ENCODE data around the gene ABHD17A.
"Not testable (repeated sequence)": the region's sequence is repeated elsewhere in the genome, so short reads cannot be mapped to it uniquely, and the experiment has no call there.

Gene ABHD17A

DNA sequence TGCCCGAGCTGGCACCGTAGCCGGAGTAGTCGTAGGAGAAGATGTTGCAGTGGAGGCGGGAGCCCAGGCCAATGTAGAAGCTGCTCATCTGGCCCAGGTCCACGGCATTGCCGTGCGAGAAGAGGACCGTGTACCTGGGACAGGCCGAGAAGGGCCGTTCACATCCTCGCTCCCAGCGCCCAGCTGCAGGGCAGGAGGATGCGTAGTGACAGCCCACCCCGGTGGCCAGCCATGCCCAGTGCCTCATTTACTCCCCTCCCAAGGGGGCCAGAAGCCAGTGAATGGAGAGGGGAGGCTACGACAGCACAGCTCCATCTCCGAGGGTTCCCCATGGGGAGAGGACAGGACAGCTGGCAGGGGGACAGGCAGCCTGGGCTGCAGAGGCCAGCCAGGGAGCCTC, 5.3 kb downstream of the ABHD17A start:
- not testable (repeated sequence) for DNase-seq

DNA sequence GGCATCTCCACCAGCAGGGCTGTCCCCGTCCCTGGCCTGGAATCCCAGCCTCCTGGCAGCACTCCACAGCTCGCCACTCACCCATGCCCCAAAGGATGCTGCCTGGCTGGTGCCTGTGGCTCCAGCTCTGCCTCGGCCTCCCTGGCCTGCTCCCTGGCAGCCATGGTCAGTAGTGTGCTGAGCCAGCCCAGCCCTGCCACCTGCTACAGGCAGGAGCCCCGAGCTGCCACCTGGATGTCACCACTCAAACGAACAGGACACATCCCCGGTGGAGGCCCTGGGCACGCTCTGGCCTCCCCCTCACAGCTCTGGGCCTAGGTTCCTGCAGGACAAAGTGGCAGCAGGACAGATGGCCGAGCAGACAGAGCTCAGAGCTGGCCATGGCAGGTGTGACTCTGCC, 6.7 kb downstream of the ABHD17A start:
- DNase-seq: not testable (repeated sequence)

DNA sequence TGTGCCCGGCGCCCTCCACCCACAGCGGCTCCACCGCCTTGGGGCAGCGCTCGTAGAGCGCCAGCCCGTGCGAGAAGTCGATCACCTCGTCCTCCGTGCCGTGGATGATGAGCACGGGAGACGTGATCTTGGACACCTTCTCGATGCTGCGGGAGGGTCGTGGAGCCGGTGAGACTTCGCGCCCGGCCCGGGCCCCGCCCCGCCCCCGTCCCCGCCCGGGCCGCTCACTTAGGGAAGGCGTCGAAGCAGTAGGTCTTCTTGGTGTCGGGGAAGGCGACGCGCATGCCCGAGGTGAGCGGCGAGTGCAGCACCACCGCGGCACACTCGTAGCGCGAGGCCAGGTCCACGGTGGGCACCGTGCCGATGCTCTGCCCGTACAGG, 8.0 kb downstream of the ABHD17A start:
- DNase-seq: not testable (repeated sequence)

DNA sequence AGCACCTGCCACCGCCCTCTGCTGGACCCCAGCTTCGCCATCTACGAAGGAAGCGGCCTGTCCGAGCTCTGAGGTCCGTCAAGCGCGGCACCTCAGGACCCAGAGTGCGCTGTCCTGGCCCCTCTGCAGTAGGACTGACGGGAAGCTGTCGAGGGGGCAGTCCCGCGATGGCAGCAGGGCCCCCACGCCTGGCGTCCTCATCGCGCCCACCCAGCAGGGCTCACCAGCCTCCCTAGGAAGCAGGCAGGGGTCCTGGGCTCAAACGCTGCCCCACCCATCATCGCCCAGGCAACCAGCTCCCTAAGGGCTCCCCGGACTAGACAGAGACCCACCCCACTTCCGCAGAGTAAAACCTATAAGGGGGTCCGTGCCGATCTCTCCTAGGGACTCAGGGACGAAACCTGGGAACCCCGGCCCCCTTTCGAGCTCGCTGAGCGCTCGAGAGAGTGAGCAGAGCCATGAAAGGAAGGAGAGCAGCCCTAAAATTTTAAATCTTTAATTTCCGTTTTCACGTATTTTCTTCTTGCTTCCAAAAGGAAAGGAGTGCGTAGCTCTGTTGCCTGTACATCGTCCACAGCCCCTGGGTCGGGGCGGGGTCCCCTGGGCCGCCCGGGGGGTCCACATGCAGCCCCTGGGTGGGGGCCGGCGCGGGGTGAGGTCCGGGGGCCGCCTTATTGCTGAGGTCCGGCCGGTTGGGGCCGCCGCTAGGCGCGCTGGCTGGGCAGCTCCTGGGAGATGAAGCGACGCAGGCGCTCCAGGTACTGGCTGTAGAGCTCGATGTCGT, 8.6 kb downstream of the ABHD17A start:
- DNase-seq: not testable (repeated sequence)

DNA sequence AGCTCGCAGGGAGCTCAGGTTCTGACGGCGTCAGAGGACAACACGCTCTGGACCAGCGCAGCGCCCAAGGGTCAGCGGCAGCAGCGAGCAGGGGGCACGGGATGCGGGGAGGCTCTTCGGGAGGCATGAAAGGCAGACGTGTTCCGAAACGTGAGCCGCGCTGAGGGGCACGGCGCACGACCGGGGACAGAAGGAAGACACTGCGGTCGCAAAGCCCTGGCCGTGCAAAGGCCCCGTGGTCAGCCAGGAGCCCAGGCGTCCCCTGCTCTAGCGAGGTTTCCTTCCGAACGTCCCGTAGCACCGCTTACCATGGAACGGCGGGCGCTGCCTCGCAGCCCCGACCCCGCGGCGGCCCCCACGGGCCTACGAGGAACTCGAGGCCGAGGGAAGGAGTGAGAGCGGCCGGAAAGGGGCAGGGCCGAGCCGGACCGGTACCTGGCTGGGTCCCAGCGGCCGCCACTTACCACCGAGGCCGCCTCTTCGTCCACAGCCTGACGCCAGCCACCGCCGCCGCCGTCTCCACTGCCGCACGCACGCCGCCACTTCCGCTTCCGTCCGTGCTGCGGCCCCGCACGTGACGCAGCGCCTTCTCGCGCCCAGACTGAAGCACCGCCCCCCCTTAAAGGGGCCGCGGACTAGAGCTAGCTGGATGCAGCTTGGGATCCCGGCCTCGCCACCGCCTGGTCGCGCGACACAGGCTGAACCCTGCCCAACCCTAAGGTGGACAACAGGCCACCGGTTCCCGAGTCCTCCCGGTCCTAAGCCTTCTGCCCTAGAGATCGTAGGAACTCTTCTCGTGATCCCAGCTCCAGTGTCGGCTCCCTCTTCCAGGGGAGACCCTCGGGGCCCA, 9.4 kb downstream of the ABHD17A start:
- peak; percentile 77 for DNase-seq

DNA sequence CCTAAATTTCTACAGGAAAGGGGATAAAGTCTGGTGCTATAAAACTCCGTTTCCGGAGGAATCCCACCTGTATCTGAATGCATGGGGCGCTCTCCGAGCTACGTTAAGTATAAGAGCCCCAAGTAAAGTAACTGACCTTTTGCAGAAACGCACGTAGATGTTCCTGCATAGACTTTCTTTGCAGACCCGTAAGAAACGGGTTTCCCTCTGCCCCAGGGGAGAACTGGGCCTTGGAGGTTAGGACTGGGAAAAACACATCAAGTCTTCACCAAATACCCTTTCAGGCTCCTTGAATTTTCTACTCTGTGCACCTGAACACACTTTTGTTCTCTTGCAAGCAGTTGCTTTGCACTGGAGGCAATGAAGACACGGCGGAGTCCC, 10.0 kb downstream of the ABHD17A start:
- not testable (repeated sequence) for DNase-seq

DNA sequence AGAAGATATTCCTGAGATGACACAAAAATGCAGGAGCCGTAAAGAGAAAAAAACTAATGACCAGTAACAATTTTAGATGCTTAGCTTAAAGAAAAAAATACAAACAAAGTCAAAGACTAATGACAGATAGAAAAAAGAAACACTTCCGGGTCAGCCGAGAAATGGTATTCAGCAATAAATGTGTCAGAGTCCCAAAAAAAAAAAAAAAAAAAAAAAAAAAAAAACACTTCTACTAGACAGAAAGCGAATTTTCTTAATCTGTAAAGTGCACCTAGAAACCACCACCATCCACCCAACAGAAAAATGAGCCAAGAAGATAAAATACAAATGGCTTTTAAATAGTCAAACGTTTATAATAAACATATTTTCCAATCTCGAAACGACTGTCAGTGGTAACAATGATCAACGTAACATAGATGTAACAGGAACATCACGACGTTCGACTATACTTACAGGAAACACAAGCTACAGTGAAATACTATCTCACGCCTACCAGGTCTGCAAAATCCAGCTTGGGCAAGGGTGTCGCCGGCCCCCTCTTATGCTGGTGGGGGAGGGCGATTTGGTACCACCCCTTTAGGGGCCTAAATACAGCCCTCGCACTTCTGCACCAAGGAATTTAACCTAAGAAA, 10.6 kb downstream of the ABHD17A start:
- DNase-seq: peak; percentile 46

DNA sequence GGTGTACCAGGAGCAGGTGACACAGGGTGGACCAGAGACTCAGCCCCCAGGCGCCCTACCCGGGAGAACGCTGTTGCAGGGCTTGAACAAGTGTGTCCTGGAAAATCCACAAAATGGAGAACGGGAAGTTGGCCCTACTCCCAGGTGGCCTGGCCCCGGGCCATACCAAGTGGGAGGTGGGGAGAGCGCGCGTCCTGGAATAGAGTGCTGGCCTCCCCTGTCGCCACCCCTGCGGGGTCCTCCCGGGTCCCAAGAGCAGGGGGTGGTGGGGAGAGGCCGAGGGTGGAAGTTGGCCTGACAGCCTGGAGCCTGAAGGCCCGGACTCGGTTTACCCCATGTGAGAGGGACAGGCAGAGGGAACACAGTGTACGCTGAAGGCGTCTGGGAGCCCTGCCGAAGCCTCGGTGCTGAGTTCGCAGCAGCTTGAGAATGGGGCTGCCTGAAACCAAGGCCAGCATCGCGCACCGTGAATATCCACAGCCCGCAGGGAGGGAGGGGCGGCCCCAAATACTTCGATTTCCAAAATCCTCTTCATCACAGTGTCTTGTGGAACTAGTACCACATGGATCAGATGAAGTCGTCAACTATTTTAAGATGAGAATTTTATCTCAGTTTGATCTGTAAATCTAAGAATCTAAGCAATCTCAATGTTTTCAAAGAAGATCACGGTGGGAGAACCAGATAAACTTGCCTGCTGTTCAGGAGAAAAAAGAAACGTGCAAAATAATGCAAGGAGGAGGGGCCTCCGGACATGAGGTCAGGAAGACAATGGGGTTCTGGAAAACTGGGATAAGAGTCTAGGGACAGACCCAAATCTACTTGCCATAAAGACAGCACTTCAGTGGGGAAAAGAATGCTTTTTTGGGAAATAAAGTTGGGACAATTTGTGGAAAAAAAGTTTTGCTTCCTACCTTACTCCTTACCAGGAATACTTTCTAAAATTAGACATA, 11.5 kb downstream of the ABHD17A start:
- peak; percentile 51 for DNase-seq

DNA sequence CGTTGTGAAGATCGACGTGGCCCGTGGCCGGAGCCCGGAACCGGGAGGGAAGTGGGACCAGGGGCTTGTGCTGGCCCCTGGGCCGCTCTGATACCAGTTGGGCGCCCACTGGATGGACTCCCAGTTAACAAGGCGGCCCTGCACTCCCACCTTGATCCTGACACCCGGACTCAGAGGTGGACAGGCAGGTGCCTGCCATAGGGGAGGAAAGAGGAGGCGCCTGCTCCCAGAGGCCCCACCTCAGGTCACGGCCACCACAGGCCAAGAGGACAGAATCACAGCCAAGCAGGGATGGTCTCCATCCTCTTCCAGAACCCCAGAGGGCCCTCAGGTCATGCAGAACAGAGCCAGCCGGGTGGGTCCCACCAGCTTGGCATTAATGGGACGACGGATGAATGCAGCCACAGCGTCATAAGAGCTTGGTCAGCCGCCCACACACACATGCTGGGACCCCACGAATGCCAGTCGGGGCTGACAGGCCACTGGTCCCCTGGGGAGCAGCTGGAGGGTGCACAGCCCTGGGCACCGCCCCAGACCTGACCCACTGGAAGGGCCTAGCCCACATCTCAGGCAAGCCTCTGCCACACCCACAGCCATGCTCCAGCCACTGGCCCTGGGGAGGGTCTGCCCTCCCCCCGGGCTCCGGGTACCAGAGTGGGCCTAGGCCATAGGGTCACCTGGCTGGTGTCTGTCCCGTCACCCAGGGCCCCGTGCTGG, 12.3 kb downstream of the ABHD17A start:
- no peak for DNase-seq

DNA sequence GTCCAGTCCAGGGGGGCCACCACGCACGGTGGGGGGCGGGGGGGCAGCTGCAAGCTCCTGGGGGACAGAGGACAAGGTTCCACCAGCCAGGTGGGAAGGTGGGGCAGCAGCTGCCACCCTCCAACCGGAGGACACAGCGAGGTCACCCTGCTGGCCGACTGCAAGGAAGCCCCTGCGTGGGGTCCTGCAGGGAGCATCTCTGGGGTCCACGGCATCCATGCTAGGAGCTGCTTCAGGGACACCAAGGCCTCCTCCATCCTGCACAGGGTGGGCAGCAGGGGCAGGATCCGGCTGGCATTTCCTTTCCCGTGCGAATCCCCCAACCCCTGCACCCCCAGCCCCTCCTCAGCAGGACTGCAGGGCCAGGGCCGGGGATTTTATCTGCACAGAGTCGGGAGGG, 13.7 kb downstream of the ABHD17A start:
- DNase-seq: no peak

DNA sequence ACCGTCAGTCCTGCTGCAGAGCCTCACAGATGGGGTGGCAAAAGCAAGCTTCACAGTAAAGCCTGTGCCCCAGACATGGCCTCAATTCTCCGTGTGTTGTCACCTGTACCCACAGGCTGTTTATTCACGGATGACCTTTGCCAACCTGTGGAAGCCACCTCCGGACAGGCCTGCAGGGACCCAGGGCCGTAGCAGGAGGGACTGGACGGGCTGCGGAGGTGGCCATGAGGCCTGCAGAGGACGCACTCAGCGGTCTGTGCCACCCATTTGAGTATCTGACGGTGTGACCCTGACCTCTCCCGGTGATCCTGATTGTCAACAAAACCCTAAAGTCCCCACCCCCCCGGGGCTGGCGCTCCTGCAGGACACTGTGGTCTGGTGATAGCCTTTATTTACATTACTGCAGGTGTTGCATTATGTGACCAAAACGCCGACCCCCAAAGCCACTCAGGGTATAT, 14.1 kb downstream of the ABHD17A start:
- DNase-seq: no peak

DNA sequence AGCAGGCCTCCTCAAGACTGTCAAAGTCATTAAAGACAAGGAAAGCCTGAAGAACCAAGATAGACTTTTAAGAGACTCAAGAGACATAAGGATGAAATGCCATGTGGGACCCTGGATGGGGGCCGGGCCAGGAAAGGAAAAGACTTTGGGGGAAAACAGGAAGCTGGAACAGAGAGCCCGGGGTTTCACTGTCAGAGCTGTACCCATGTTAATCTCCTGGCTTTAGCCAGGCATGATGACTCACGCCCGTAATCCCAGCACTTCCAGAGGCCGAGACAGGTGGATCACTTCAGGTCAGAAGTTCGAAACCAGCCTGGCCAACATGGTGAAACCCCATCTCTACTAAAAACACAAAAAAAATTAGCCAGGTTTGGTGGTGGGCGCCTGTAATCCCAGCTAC, 16.3 kb downstream of the ABHD17A start:
- no peak for DNase-seq

DNA sequence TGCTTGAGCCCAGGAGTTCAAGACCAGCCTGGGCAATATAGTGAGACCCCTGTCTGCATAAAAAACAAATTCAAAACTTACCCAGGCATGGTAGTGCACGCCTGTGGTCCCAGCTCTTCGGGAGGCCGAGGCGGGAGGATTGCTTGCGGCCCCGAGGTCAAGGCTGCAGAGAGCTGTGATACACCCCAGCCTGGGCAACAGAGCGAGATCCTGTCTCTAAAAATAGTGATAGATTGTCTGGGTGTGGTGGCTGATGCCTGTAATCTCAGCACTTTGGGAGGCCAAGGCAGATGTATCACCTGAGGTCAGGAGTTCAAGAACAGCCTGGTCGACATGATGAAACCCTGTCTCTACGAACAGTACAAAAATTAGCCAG, 18.0 kb downstream of the ABHD17A start:
- no peak for DNase-seq

DNA sequence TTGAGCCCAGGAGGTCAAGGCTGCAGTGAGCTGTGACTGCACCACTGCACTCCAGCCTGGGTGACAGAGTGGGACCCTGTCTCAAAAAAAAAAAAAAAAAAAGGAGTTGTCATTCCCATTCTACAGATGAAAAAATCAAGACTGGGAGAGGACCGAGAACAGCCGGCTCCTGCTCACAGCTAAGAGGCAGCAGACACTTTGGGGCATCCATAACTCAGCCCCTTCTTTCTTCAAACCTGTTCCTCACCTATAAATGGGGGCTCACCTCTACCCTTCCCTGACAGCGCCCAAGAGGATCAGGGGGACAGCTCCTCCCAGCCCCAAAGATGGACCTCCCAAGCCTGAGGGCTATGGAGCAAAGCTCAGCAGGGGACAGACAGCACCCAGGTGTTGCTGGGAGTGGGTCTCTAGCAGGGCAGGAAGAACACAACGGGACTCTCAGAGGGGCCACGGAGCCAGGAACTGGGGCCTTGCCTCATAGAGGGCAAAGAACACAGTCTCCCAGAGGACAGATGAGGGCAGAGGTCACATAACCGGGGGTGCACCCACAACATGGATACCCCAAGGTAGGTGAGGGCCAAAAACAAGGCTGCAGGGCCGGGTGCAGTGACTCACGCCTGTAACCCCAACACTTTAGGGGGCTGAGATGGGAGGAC, 18.5 kb downstream of the ABHD17A start:
- no peak for DNase-seq

DNA sequence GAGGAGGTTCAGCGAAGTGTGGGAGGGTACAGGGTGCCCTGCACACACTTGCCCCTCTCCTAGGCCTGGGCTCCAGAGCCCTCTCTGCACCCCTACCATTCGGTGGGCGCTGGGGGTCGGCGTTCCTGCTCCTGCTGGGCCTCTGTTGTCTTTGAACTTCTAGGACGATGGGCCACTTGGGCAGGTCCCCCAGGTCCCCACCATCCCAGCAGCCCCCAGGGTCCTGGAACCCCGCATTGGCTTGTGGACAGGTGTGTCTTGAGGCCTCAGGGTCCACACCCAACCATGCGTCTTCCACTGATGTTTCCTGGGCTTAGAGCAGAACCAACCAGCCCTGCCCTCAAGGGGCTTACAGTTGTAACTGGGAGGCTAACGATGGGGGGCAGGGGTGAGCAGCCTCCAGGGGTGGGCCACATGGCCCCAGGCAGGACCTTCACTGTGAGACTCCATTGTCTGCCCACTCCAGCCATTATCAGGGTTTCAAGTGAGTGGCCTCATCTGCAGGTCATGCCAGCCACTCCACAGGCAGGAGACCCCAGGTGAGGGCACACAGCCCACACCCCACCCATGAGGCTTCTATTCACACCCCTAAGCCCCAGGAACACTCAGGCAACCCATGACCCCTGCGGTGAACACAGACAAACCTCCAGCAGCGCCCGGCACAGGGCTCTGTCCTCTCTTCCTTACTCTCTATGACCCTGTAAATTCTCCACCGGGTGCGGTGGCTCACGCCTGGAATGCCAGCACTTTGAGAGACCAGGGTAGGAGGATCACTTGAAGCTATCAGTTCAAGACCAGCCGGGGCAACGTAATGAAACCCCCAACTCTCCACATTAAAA, 19.9 kb downstream of the ABHD17A start:
- DNase-seq: no peak

DNA sequence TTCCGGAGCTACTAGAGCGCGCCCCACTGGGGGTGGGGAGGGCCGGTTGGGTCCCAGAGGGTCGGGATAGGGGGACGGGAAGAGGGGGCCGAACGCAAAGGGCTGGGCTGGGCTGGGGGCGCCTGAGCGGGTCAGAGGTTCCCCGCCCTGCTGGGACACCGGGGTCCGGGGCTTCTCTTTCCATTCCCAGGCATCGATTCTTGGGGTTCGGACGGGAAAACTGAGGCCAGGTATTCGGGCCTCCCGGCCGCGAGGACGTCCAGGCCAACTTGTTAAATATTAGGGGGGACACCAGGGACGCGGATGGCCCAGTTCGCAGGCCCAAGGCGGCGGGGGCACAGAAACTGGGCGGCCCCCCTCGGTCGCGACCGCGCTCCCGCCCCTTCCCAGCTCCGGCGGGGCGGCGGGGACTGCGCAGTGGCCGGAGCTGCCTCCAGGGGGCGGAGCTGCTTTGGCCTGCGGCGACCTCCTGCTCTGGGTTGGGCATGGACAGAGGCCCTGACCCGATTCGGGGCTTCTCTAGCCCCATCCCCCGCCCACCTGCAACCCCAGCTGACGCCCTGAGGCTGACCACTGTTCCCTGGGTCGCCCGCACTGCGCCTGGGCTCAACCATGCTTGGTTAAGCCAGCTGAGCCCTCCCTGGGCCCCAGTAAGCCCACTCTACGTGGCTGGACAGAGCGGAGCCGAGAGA, 20.7 kb downstream of the ABHD17A start:
- DNase-seq: no peak

DNA sequence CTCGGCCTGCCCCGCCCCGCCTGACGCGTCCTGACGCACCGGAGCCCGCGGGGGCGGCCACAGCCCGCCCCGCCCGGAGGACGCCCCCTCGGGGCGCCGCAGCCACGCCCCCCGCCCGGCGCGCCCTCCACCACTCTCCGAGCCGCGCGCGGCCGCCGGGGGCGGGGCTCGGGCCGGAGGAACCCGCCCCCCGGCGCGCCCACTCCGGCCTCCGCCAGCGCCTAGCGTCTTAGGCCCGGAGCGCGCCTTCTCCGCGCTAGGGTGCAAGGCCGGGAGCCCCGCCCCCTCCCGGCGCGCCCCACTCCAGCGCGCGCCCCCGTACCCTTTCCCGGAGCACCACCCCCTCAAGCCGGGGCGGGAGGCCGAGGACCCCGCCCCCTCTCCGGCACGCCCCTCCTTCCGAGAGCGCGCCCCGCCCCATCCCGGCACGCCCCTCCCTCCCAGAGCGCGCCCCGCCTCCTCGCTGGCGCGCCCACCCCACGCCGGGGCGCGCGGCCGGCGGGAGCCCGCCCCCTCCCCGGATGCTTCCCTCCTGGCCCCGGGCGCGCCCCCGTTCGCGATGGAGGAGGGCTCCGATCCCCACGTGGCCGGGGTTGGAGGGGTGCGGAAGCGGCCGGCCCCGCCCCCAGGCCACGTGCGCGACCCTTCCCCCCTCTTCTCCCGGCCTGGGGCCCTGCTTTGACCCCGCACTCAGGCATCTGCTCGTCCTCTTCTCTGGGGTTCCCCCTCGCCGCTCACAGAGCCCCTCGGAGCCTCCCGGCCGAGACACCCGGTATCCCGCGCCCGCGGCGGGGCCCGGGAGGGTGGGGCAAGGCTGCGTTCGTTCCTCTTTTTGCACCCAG, 21.4 kb downstream of the ABHD17A start:
- DNase-seq: peak; percentile 90

DNA sequence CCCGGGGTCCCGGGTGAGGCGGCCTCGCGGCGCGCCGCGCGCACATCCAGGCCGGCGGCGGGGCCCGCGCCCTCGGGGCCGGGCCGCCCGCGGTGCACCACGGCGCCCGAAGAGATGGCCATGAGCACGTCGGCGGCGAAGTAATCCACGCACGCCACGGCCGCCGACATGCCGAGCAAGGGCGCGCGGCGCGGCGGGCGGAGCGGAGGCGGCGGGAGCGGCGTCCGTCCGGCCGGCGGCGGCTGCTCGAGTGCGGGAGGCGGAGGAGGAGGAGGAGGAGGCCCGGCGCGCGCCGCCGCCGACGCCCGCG, 22.0 kb downstream of the ABHD17A start, which contains the start of gene KLF16:
Gene KLF16 (minus strand): TSS at position 252 of the 310 bp plus-strand sequence. CDS start 82 bp downstream, at position 170.
- DNase-seq: no peak

Measured in DMS79 treated with DMSO at 0.1 percent for 48 hours (cell line).